Measurements from ENCODE around the gene KIF5A.

KIF5A gene

GRCh38 chr12:57530396-57531142 lies 19.3 kb upstream of the KIF5A start:
- Histone ChIP-seq H3K4me2 (ENCODE audit: low read depth, low read length, poor library complexity, severe bottlenecking) (no peak overlapping the region), H3F3A (ENCODE audit: low read depth) (no peaks in the 10 kb centered on the region; the same call in 1 of the 2 replicates), H3K9ac (ENCODE audit: low read depth, low read length, poor library complexity, severe bottlenecking) (no peak overlapping the region), H3K36me3 (ENCODE audit: insufficient read depth, low read length) (peaks cover 69% of the 10 kb centered on the region; the same call in 1 of the 2 replicates), H3K9me2 (replicated peaks; ENCODE audit: low read depth, low read length) (no peaks in the 10 kb centered on the region), H3K9me3 (ENCODE audit: insufficient read depth, low read depth, low read length) (no peaks in the 10 kb centered on the region), H4K20me1 (ENCODE audit: insufficient read depth, low read length, poor library complexity, severe bottlenecking) (peaks cover 6% of the 10 kb centered on the region), H3K27me3 (ENCODE audit: insufficient read depth, low read length, poor library complexity, severe bottlenecking) (no peaks in the 10 kb centered on the region), H3K4me3 (ENCODE audit: low read length, poor library complexity, severe bottlenecking) (no peak overlapping the region), H2AFZ (ENCODE audit: low read length) (no peak overlapping the region), H3K79me2 (ENCODE audit: insufficient read depth, low read length) (peaks cover 20% of the 10 kb centered on the region; the same call in 1 of the 2 replicates), H3K4me1 (ENCODE audit: insufficient read depth, low read length, poor library complexity, severe bottlenecking) (peaks cover 5% of the 10 kb centered on the region)
- no peak for TF ChIP-seq EZH2phosphoT487 (IDR thresholded peaks at IDR 0.05; ENCODE audit: borderline replicate concordance)
- TF ChIP-seq, protein P1, sequence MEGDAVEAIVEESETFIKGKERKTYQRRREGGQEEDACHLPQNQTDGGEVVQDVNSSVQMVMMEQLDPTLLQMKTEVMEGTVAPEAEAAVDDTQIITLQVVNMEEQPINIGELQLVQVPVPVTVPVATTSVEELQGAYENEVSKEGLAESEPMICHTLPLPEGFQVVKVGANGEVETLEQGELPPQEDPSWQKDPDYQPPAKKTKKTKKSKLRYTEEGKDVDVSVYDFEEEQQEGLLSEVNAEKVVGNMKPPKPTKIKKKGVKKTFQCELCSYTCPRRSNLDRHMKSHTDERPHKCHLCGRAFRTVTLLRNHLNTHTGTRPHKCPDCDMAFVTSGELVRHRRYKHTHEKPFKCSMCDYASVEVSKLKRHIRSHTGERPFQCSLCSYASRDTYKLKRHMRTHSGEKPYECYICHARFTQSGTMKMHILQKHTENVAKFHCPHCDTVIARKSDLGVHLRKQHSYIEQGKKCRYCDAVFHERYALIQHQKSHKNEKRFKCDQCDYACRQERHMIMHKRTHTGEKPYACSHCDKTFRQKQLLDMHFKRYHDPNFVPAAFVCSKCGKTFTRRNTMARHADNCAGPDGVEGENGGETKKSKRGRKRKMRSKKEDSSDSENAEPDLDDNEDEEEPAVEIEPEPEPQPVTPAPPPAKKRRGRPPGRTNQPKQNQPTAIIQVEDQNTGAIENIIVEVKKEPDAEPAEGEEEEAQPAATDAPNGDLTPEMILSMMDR (conservative IDR thresholded peaks at IDR 0.05; ENCODE audit: low read length): no peak

DNA sequence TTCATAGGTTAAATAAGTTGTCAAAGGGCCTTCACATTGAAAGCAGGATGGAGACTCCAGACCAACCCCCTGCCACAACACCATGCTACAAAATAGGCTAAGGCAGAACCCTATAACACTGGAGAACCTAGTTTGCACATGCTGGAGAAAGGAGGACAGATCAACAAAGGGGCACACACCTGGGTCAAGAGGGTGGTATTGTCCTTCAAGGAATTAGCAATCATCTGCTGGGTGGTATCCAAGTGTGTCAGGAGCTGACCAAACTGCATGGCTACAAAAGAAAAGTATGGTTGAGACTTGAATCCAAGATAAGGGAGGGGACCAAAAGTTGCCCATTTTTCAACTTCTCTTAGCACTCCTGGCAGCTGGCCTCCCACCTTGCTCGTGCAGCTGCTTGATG lies 18.0 kb upstream of the KIF5A start:
- H3K27me3 ChIP-seq (ENCODE audit: insufficient read depth, low read length, poor library complexity, severe bottlenecking): no peaks in the 10 kb centered on the region
- H3K4me3 ChIP-seq (ENCODE audit: low read length, poor library complexity, severe bottlenecking): no peak overlapping the region
- H3K9ac ChIP-seq (ENCODE audit: low read depth, low read length, poor library complexity, severe bottlenecking): no peak overlapping the region
- H2AFZ ChIP-seq (ENCODE audit: low read length): no peak overlapping the region
- no peaks in the 10 kb centered on the region for H3K9me2 ChIP-seq (replicated peaks; ENCODE audit: low read depth, low read length)
- peaks cover 2% of the 10 kb centered on the region for H3K4me1 ChIP-seq (ENCODE audit: insufficient read depth, low read length, poor library complexity, severe bottlenecking)
- TF ChIP-seq, protein P1 (conservative IDR thresholded peaks at IDR 0.05; ENCODE audit: low read length): no peak
- no peak for TF ChIP-seq EZH2phosphoT487 (IDR thresholded peaks at IDR 0.05; ENCODE audit: borderline replicate concordance)
- H3K36me3 ChIP-seq (ENCODE audit: insufficient read depth, low read length): peaks cover 69% of the 10 kb centered on the region; the same call in 1 of the 2 replicates
- H4K20me1 ChIP-seq (ENCODE audit: insufficient read depth, low read length, poor library complexity, severe bottlenecking): no peaks in the 10 kb centered on the region
- H3F3A ChIP-seq (ENCODE audit: low read depth): no peaks in the 10 kb centered on the region; the same call in 1 of the 2 replicates
- no peaks in the 10 kb centered on the region for H3K9me3 ChIP-seq (ENCODE audit: insufficient read depth, low read depth, low read length)
- H3K4me2 ChIP-seq (ENCODE audit: low read depth, low read length, poor library complexity, severe bottlenecking): no peak overlapping the region
- H3K79me2 ChIP-seq (ENCODE audit: insufficient read depth, low read length): peaks cover 7% of the 10 kb centered on the region; the same call in 1 of the 2 replicates

DNA sequence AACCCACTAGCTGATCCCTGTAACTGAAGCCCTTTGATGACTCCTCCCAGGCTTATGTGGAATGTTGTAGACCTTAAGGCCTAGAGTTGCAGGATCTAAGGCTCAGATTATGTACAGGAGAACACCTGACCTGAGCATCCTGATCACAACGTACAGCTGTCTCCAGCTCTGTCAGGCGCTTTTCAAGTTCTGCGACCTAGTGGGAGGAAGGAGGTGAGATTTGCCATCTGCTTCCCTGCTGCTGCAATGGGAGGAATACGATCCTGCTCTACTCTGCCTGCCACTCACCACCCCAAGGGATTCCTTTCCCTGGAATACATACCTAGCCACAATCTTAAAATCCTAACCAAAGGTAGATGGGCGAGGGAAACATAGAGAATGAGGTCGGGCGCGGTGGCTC lies 16.7 kb upstream of the KIF5A start:
- Histone ChIP-seq H3K9me3 (ENCODE audit: insufficient read depth, low read depth, low read length) (no peaks in the 10 kb centered on the region), H3K36me3 (ENCODE audit: insufficient read depth, low read length) (peaks cover 59% of the 10 kb centered on the region; the same call in 1 of the 2 replicates), H3K4me1 (ENCODE audit: insufficient read depth, low read length, poor library complexity, severe bottlenecking) (no peaks in the 10 kb centered on the region), H4K20me1 (ENCODE audit: insufficient read depth, low read length, poor library complexity, severe bottlenecking) (no peaks in the 10 kb centered on the region), H3K4me2 (ENCODE audit: low read depth, low read length, poor library complexity, severe bottlenecking) (no peak overlapping the region), H3K9me2 (replicated peaks; ENCODE audit: low read depth, low read length) (no peaks in the 10 kb centered on the region), H3F3A (ENCODE audit: low read depth) (no peaks in the 10 kb centered on the region; the same call in 1 of the 2 replicates), H3K9ac (ENCODE audit: low read depth, low read length, poor library complexity, severe bottlenecking) (no peak overlapping the region), H3K27me3 (ENCODE audit: insufficient read depth, low read length, poor library complexity, severe bottlenecking) (no peaks in the 10 kb centered on the region), H3K4me3 (ENCODE audit: low read length, poor library complexity, severe bottlenecking) (no peak overlapping the region), H3K79me2 (ENCODE audit: insufficient read depth, low read length) (no peaks in the 10 kb centered on the region), H2AFZ (ENCODE audit: low read length) (no peak overlapping the region)
- TF ChIP-seq EZH2phosphoT487 (IDR thresholded peaks at IDR 0.05; ENCODE audit: borderline replicate concordance): no peak
- TF ChIP-seq, protein P1 (conservative IDR thresholded peaks at IDR 0.05; ENCODE audit: low read length): no peak

All from Loucy (cell line).